OCI-LY7 (cell line): ENCODE measurements around the gene LGALS8. TPM values are rescaled to one million over a fixed set of nuclear protein-coding genes. Genes with fewer than 3 reads are reported as not detected.

Experiments
- BruUV-seq: library from RNA; stranded (reverse); fragments of 400-500 nt; replicated peaks from 2 replicates; lab custom pipeline; 2021; lab: Mats Ljungman, UMichigan
- CTCF ChIA-PET: fragments of 300-600 bp; sonication (Branson Sonifier 250); formaldehyde crosslinking; loops from one replicate; lab custom pipeline; 2022; ENCODE audit warnings: antibody characterized with exemption; ENCODE audit not compliant: unreplicated experiment; lab: Charles Lee
- POLR2A ChIA-PET: fragments of 300-600 bp; sonication (Branson Sonifier 250); formaldehyde crosslinking; loops from one replicate; lab custom pipeline; 2022; ENCODE audit warnings: antibody characterized with exemption; lab: Charles Lee
- DNase-seq: peaks from one replicate; pipeline ENCODE4 v3.0.0-alpha.2; 2015; ENCODE audit warnings: low spot score
- H2AFZ ChIP-seq: fragments of 200-600 bp; sonication (generic), shearing (Covaris generic); 2 replicates; pipeline ENCODE4 v1.6.1; 2014; ENCODE audit warnings: mild to moderate bottlenecking, antibody characterized with exemption, low read length, moderate library complexity
- H3K27ac ChIP-seq: fragments of 200-600 bp; sonication (generic); 2 replicates; pipeline ENCODE4 v1.5.1; 2014; ENCODE audit warnings: mixed run types, low read depth, mild to moderate bottlenecking, moderate library complexity, low read length, inconsistent platforms; ENCODE audit not compliant: poor library complexity, severe bottlenecking
- H3K36me3 ChIP-seq: fragments of 200-600 bp; sonication (generic); 2 replicates; pipeline ENCODE4 v1.6.1; 2014; ENCODE audit warnings: mild to moderate bottlenecking, antibody characterized with exemption, low read length, moderate library complexity, mixed read lengths; ENCODE audit not compliant: insufficient read depth
- H3K4me1 ChIP-seq: fragments of 200-600 bp; sonication (generic); 2 replicates; pipeline ENCODE4 v1.5.1; 2014; ENCODE audit warnings: mild to moderate bottlenecking, low read length; ENCODE audit not compliant: insufficient read depth, poor library complexity, severe bottlenecking
- H3K4me2 ChIP-seq: fragments of 200-600 bp; sonication (generic); 2 replicates; pipeline ENCODE4 v1.6.1; 2014; ENCODE audit warnings: mild to moderate bottlenecking, low read length
- H3K4me3 ChIP-seq: fragments of 200-600 bp; sonication (generic); 2 replicates; pipeline ENCODE4 v1.5.1; 2014; ENCODE audit warnings: mild to moderate bottlenecking, low read depth, low read length; ENCODE audit not compliant: poor library complexity, severe bottlenecking
- H3K79me2 ChIP-seq: fragments of 200-600 bp; sonication (generic); 2 replicates; pipeline ENCODE4 v1.6.1; 2016; ENCODE audit warnings: low read depth, mild to moderate bottlenecking, low read length, moderate library complexity, mixed read lengths; ENCODE audit not compliant: insufficient read depth
- H3K9me2 ChIP-seq: fragments of 200-600 bp; sonication (generic); 2 replicates; pipeline ENCODE4 v1.6.1; 2016; ENCODE audit warnings: mild to moderate bottlenecking, low read length, mixed read lengths; ENCODE audit not compliant: insufficient read depth
- H3K9me3 ChIP-seq: fragments of 200-600 bp; sonication (generic); 2 replicates; pipeline ENCODE4 v1.6.1; 2014; ENCODE audit warnings: mild to moderate bottlenecking, mixed run types, low read length, mixed read lengths
- H4K20me1 ChIP-seq: fragments of 200-600 bp; sonication (generic); 2 replicates; pipeline ENCODE4 v1.6.1; 2014; ENCODE audit warnings: mild to moderate bottlenecking, antibody characterized with exemption, low read length, moderate library complexity, mixed read lengths; ENCODE audit not compliant: insufficient read depth
- CTCF ChIP-seq: fragments of 200-600 bp; sonication (generic); conservative IDR thresholded peaks from 2 replicates; pipeline ENCODE4 v1.5.1; 2014; ENCODE audit warnings: mild to moderate bottlenecking, antibody characterized with exemption, low read length, moderate library complexity, mixed read lengths
- EZH2phosphoT487 ChIP-seq: fragments of 200-600 bp; sonication (generic); IDR thresholded peaks from 2 replicates; pipeline ENCODE4 v1.6.1; 2018; ENCODE audit warnings: low read depth, borderline replicate concordance, mild to moderate bottlenecking, mixed run types, antibody characterized with exemption, low read length, moderate library complexity, mixed read lengths
- intact Hi-C: fragments of 100-400 bp; cut with micrococcal nuclease; formaldehyde crosslinking; loops from one replicate; pipeline ENCODE4 v1.10.0; 2022; ENCODE audit not compliant: unreplicated experiment
- total RNA-seq, 2 experiments: library from RNA; depleted of rRNA in 1 of 2; stranded (reverse); fragments of >200 nt in 1 of 2; shearing (Covaris generic) in 1 of 2; gene quantifications; 2 replicates each; pipeline ENCODE4 v1.2.3, GENCODE V29; 2014 to 2022

Gene LGALS8
- total RNA-seq, 2 experiments from 2014 or later: not detected

DNA sequence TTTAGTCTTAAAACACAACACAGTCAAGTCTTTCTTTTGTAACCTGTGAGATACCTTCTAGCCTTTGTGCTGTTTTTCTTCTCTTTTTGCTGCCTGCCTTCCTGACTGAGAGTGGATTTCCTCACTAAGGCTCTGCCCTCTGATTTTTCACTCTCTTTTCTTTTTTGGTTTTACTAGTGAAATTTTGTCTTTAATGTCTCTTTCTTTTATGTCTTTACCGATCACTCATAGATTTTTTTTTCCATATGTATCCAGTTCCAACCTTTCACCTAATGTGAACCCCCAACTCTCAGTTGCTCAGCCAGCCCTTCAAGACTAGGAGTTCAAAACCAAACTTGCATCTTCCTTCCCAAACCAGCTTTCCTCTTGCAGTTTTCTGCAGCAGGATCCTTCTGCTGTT, 6.5 kb downstream of the LGALS8 start:
- POLR2A ChIA-PET: no interaction called here

DNA sequence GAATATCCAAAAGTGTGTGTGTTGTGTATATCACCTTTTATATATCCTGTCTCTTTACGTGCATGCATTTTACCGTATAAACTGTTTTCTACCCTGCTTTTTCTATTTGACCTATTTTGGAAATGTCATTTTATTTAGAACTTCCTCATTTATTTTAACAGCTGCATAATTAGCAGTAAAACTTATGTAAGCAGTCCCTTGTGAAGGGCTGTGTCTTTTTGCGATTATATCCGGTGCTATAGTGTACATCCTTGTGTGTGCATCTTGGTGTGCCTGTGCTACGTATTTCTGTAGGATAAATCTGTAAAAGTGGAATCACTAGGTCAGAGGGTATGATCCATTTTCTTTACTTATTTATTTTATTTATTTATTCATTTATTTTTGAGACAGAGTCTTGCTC, 7.2 kb downstream of the LGALS8 start:
- Histone ChIP-seq H3K4me1 (peaks cover 16% of the 10 kb centered on the region), H3K9me2 (no peaks in the 10 kb centered on the region), H3K79me2 (no peaks in the 10 kb centered on the region), H3K9me3 (no peaks in the 10 kb centered on the region), H3K36me3 (no peaks in the 10 kb centered on the region), H3K4me2 (no peak overlapping the region), H3K4me3 (no peak overlapping the region), H3K27ac (no peak overlapping the region), H2AFZ (peak overlapping the region; percentile 41; the same call in 1 of the 2 replicates), H4K20me1 (no peaks in the 10 kb centered on the region)
- DNase-seq: no peak
- no TSS peak for BruUV-seq
- intact Hi-C loops: no loop called here
- CTCF ChIA-PET: no interaction called here
- POLR2A ChIA-PET: interaction anchor here (0.7 kb wide), 1 partner anchor 1028 kb away, joined by 3 read pairs; no protein-coding TSS in a partner anchor
- TF ChIP-seq EZH2phosphoT487 (no peak), CTCF (no peak)

More for the DNA sequence above, 6.5 kb downstream of the LGALS8 start:
- intact Hi-C loops: no loop called here
- no peaks in the 10 kb centered on the region for H4K20me1 ChIP-seq
- BruUV-seq: no TSS peak
- peaks cover 16% of the 10 kb centered on the region for H3K4me1 ChIP-seq
- TF ChIP-seq CTCF: no peak
- TF ChIP-seq EZH2phosphoT487: no peak
- DNase-seq: no peak
- no peak overlapping the region for H3K27ac ChIP-seq
- H3K79me2 ChIP-seq: no peaks in the 10 kb centered on the region
- no peaks in the 10 kb centered on the region for H3K9me2 ChIP-seq
- peak overlapping the region; percentile 41; the same call in 1 of the 2 replicates for H2AFZ ChIP-seq
- no peak overlapping the region for H3K4me3 ChIP-seq
- no peaks in the 10 kb centered on the region for H3K9me3 ChIP-seq
- CTCF ChIA-PET: interaction anchor here (0.5 kb wide), 1 partner anchor 426 kb away, joined by 3 read pairs; no protein-coding TSS in a partner anchor
- no peak overlapping the region for H3K4me2 ChIP-seq
- no peaks in the 10 kb centered on the region for H3K36me3 ChIP-seq

DNA sequence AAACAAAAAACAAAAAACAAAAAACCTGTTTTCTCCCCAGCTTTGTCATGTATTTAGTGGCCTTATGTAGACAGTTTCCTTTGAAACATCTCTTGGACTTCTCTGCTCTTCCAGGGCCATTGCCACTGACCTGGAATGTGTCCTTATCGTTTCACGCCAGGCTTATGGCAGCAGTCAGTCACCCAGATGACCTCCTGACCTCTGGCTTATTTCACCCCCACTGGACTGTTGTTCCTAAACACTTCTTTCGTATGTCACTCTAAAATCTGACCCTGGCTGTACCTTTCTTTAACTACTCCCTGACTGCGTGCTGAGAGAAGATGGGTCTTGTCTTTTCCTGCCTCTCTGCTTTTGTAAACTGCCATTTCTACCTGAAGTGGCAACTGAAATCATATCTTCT, 9.1 kb downstream of the LGALS8 start:
- POLR2A ChIA-PET: no interaction called here
- intact Hi-C loops: no loop called here

More for the DNA sequence above, 9.1 kb downstream of the LGALS8 start:
- Histone ChIP-seq H3K9me3 (no peaks in the 10 kb centered on the region), H3K79me2 (no peaks in the 10 kb centered on the region), H3K4me3 (no peak overlapping the region), H3K36me3 (no peaks in the 10 kb centered on the region), H2AFZ (no peak overlapping the region), H3K4me1 (peaks cover 16% of the 10 kb centered on the region), H3K9me2 (no peaks in the 10 kb centered on the region), H3K4me2 (no peak overlapping the region), H3K27ac (no peak overlapping the region), H4K20me1 (no peaks in the 10 kb centered on the region)
- CTCF ChIA-PET: no interaction called here
- DNase-seq: no peak
- TF ChIP-seq EZH2phosphoT487 (no peak), CTCF (no peak)
- no TSS peak for BruUV-seq
